K562 (cell line): ENCODE data around the gene MAL. TPM values are rescaled to one million over a fixed set of nuclear protein-coding genes. Genes with fewer than 3 reads are reported as not detected.
A peak's percentile ranks its signal among the peaks of the same experiment; 100 is the strongest.

ENCODE experiments used
- ATAC-seq: fragments of 200-7000 bp; cut with Tn5 transposase; 3 replicates; pipeline ENCODE4 v1.9.1; 2020; ENCODE audit warnings: moderate library complexity
- BruUV-seq: library from RNA; stranded (reverse); fragments of 400-500 nt; replicated peaks from 2 replicates; lab custom pipeline; 2021; lab: Mats Ljungman, UMichigan
- CTCF ChIA-PET: fragments of 300-600 bp; formaldehyde crosslinking; extraction: SDS; loops from one replicate; lab custom pipeline; 2021; ENCODE audit warnings: low intra/inter-chr PET ratio; lab: Yijun Ruan, JAX
- POLR2A ChIA-PET: fragments of 300-600, 350-650 bp; sonication (Branson Sonifier 250); formaldehyde crosslinking; extraction: SDS; loops from one replicate; lab custom pipeline; 2021; ENCODE audit warnings: antibody characterized with exemption, inconsistent platforms; lab: Yijun Ruan, JAX
- DNase-seq, 4 experiments: peaks; one replicate each; pipeline versions ENCODE4 v3.0.0 to v3.0.0-alpha.2; 2011 to 2018; ENCODE audit warnings: low spot score in 3 of 4, mixed read lengths in 3 of 4; ENCODE audit errors: extremely low read depth in 1 of 4
- FAIRE-seq: peaks from 2 replicates; lab custom pipeline; 2011; peaks lifted over from hg19 to GRCh38; lab: Jason Lieb, UNC
- H2AFZ ChIP-seq: 2 replicates; pipeline ENCODE4 v1.6.0; 2011; ENCODE audit warnings: low read depth, low read length, control low read depth, inconsistent platforms
- H3K27ac ChIP-seq: fragments of 200-600 bp; 3 replicates; pipeline ENCODE4 v1.8.0; 2011; ENCODE audit warnings: low read depth, mild to moderate bottlenecking, control low read depth, inconsistent platforms, low read length, moderate library complexity, mixed read lengths; ENCODE audit errors: extremely low read depth
- H3K27me3 ChIP-seq, 2 experiments: fragments of 300-600 bp in 1 of 2; 2 replicates in 1 of 2; 3 replicates in 1 of 2; pipeline versions ENCODE4 v1.6.0 to v1.8.0; 2011; ENCODE audit warnings: inconsistent platforms in 2 of 2, low read length in 2 of 2, mild to moderate bottlenecking in 1 of 2, mixed read lengths in 1 of 2, moderate library complexity in 1 of 2; ENCODE audit not compliant: control insufficient read depth in 2 of 2, insufficient read depth in 2 of 2
- H3K36me3 ChIP-seq: fragments of 300-600 bp; 3 replicates; pipeline ENCODE4 v1.8.0; 2011; ENCODE audit warnings: mild to moderate bottlenecking, low read length, inconsistent platforms; ENCODE audit not compliant: control insufficient read depth, insufficient read depth
- H3K4me1 ChIP-seq, 2 experiments: fragments of 200-600 bp in 1 of 2; replicated peaks in 1 of 2; 2 replicates in 1 of 2; 3 replicates in 1 of 2; pipeline versions ENCODE4 v1.5.1 to v1.8.0; 2011; ENCODE audit warnings: inconsistent platforms in 2 of 2, low read length in 2 of 2, mild to moderate bottlenecking in 1 of 2, mixed read lengths in 1 of 2, moderate library complexity in 1 of 2; ENCODE audit not compliant: control insufficient read depth in 2 of 2, insufficient read depth in 2 of 2
- H3K4me2 ChIP-seq: 2 replicates; pipeline ENCODE4 v1.6.1; 2011; ENCODE audit warnings: low read length, control low read depth, inconsistent platforms, mixed read lengths; ENCODE audit not compliant: insufficient read depth
- H3K4me3 ChIP-seq: fragments of 200-600 bp; sonication (generic), shearing (Covaris generic); 2 replicates; pipeline ENCODE4 v1.5.1; 2016; ENCODE audit warnings: control low read depth, inconsistent platforms
- H3K79me2 ChIP-seq: fragments of 200-600 bp; 3 replicates; pipeline ENCODE4 v1.8.0; 2011; ENCODE audit warnings: low read length, inconsistent platforms; ENCODE audit not compliant: control insufficient read depth, insufficient read depth
- H3K9ac ChIP-seq, 2 experiments: 2 replicates each; pipeline versions ENCODE4 v1.6.0 to v1.6.1; 2011; ENCODE audit warnings: low read depth in 2 of 2, low read length in 2 of 2, control low read depth in 1 of 2, inconsistent platforms in 1 of 2, mild to moderate bottlenecking in 1 of 2, mixed read lengths in 1 of 2; ENCODE audit not compliant: insufficient read depth in 1 of 2
- H3K9me1 ChIP-seq: one replicate; pipeline ENCODE4 v1.6.0; 2011; ENCODE audit warnings: inconsistent platforms, mild to moderate bottlenecking, low read length, moderate library complexity; ENCODE audit not compliant: control insufficient read depth, insufficient read depth
- H3K9me3 ChIP-seq: replicated peaks from 2 replicates; pipeline ENCODE4 v1.5.1; 2011; ENCODE audit warnings: low read depth, low read length, inconsistent platforms; ENCODE audit not compliant: control insufficient read depth, insufficient read depth
- H4K20me1 ChIP-seq: replicated peaks from 2 replicates; pipeline ENCODE4 v1.6.1; 2011; ENCODE audit warnings: low read length, inconsistent platforms, mixed read lengths; ENCODE audit not compliant: control insufficient read depth, insufficient read depth
- BRF1 ChIP-seq: IDR thresholded peaks from 3 replicates; pipeline ENCODE4 v1.6.1; 2011; ENCODE audit warnings: borderline replicate concordance, mild to moderate bottlenecking; ENCODE audit not compliant: insufficient read length; ENCODE audit errors: extremely low read depth
- CTBP1 ChIP-seq: fragments of 450-650 bp; IDR thresholded peaks from 2 replicates; pipeline ENCODE4 v1.6.1; 2016; ENCODE audit warnings: borderline replicate concordance
- EGR1 ChIP-seq: fragments of 450-650 bp; conservative IDR thresholded peaks from 2 replicates; pipeline ENCODE4 v1.6.1; 2017; ENCODE audit warnings: mild to moderate bottlenecking
- MTA1 ChIP-seq: fragments of 450-650 bp; IDR thresholded peaks from 2 replicates; pipeline ENCODE4 v1.6.1; 2017; ENCODE audit warnings: borderline replicate concordance
- NFE2L1 ChIP-seq: fragments of 450-650 bp; IDR thresholded peaks from 2 replicates; pipeline ENCODE4 v1.6.1; 2016; ENCODE audit warnings: missing genetic modification characterization, low read depth, mild to moderate bottlenecking, missing compliant biosample characterization, moderate library complexity, borderline replicate concordance
- RB1 ChIP-seq: fragments of 450-650 bp; IDR thresholded peaks from 2 replicates; pipeline ENCODE4 v1.6.1; 2017; ENCODE audit warnings: low read depth, mild to moderate bottlenecking
- SNRNP70 ChIP-seq: fragments of 200-400 bp; formaldehyde crosslinking; optimal IDR thresholded peaks from 2 replicates; pipeline ENCODE3; 2017; ENCODE audit warnings: low read depth, low read length
- TAF7 ChIP-seq: fragments of 450-650 bp; IDR thresholded peaks from 2 replicates; pipeline ENCODE4 v1.6.1; 2016; ENCODE audit warnings: missing genetic modification characterization, missing compliant biosample characterization
- ZKSCAN3 ChIP-seq: fragments of 250-450 bp; sonication (Bioruptor Pico); IDR thresholded peaks from 2 replicates; pipeline ENCODE4 v1.4.0; 2020
- ZNF23 ChIP-seq: fragments of 250-450 bp; sonication (Bioruptor Pico); IDR thresholded peaks from 2 replicates; pipeline ENCODE4 v1.4.0; 2020; ENCODE audit warnings: mild to moderate bottlenecking
- ZNF239 ChIP-seq: fragments of 250-450 bp; sonication (Bioruptor Pico); IDR thresholded peaks from 2 replicates; pipeline ENCODE4 v1.4.0; 2020; ENCODE audit warnings: mild to moderate bottlenecking
- WGBS: fragments of 100-300 bp; shearing (Covaris generic); methylation state at CpG from one replicate; pipeline ENCODE4 v1.1.6; 2016; ENCODE audit warnings: low coverage, mixed read lengths; ENCODE audit not compliant: insufficient coverage; ENCODE audit errors: missing lambda C conversion rate; 5-methylcytosine and 5-hydroxymethylcytosine counted together
- in situ Hi-C: fragments of 300-500 bp; cut with MboI; formaldehyde crosslinking; loops from 4 replicates; pipeline ENCODE4 v1.15.0; 2018; ENCODE audit warnings: inconsistent platforms, mixed read lengths
- intact Hi-C: fragments of 100-400 bp; cut with micrococcal nuclease; formaldehyde crosslinking; loops from 2 replicates; pipeline ENCODE4 v1.14.2; 2022
- polyA plus RNA-seq, 8 experiments: library from polyadenylated mRNA; depleted of rRNA in 4 of 8; stranded (reverse) in 5 of 8; unstranded in 3 of 8; fragments of >200 nt; fragmentation: Nextera tagmentation in 2 of 8; fragmentation: Illumina TruSeq in 1 of 8; extraction: Ambion mirVana in 2 of 8; extraction: Trizol in 1 of 8; gene quantifications; 2 replicates each; pipeline versions ENCODE4 v1.2.1 to v1.2.3, GENCODE V29; 2011 to 2014; ENCODE audit warnings: inconsistent platforms in 1 of 8, missing spikeins in 1 of 8
- total RNA-seq, 7 experiments: library from RNA; depleted of rRNA in 6 of 7; stranded (reverse); fragments of >200 nt in 6 of 7; fragmentation: Illumina TruSeq in 2 of 7; extraction: Trizol in 2 of 7; gene quantifications; 2 replicates each; pipeline versions ENCODE4 v1.2.1 to v1.2.3, GENCODE V29; 2011 to 2021; ENCODE audit warnings: low replicate concordance in 1 of 7
- TF ChIP-seq, protein P1 (sequence below), 2 experiments: fragments of 450-650 bp; formaldehyde crosslinking in 1 of 2; IDR thresholded peaks; 2 replicates each; pipeline versions ENCODE4 v1.4.0 to v1.6.1; 2014 to 2020; ENCODE audit warnings: mild to moderate bottlenecking in 2 of 2, borderline replicate concordance in 1 of 2, low read depth in 1 of 2

MAL gene
- total and polyA plus RNA-seq, 9 of the 15 experiments (the other 6 are each of a cell fraction or from before 2014, with no cell fraction given), result not detected

DNA sequence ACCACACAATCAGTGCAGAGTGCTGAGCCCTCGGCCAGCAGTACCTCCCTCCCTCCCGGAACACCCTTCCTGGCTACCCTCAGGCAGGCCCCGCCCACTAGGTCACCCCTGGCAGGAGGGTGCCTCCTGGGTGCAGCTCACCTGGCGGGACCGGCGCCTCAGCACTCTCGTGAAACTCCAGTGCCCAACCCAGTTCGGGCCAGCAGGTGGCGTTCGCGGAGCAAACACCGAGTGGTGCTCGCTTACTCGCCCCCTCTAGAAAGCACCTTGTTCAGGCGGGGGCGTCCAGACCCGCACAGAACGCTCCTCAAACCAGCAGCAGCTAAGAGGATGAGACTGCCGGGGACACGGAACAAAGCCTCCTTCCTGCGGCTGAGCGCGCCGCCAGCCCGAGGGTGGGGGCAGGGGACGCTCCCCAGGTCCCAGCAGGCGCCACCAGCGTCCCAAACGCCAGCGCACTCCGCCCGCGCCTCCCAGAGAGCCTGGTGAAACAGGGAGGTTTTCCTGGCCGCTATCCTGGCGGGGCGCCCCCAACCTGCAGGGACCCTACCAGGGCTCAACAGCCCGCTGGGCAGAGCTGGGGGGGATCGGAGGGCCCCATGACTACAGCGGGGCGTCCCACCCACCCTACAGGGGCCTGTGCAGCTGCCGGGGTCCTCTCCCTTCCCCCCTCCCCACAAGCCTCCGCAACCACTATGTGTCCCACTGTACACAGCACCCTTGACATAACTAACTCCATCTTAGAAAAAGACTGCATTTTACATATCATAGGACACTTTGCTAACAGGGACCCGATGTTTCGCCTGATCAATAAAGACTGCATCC is 51.4 kb downstream of the MAL start:
- ChIA-PET POLR2A (interaction anchor here (0.5 to 0.6 kb wide), 2 partner anchors 34 to 45 kb away, joined by 3 to 4 read pairs; partner anchors contain the start of gene MRPS5), CTCF (interaction anchor here (0.5 to 1.9 kb wide), 7 partner anchors 38 to 239 kb away, joined by 3 to 11 read pairs (median 3); partner anchors contain the start of gene ZNF892)
- DNase-seq (peak; percentile 70 to 75 (median 73)), FAIRE-seq (no peak), ATAC-seq (peak; percentile 95)
- Histone ChIP-seq H3K9me1 (no peaks in the 10 kb centered on the region), H4K20me1 (no peaks in the 10 kb centered on the region; the same call in 1 of the 2 replicates), H3K79me2 (no peaks in the 10 kb centered on the region), H3K9ac (peak overlapping the region in 1 of 2 experiments; percentile 61; a peak in 2 of 4 replicates), H3K4me1 (peaks cover 0 to 10% of the 10 kb centered on the region in 2 experiments; a peak in 3 of 5 replicates), H3K9me3 (no peaks in the 10 kb centered on the region), H2AFZ (peak overlapping the region; percentile 81), H3K36me3 (no peaks in the 10 kb centered on the region), H3K27ac (no peak overlapping the region), H3K4me2 (peak overlapping the region; percentile 70), H3K27me3 (peaks cover 9 to 60% of the 10 kb centered on the region in 2 experiments; a peak in 3 of 5 replicates), H3K4me3 (peak overlapping the region; percentile 40)
- WGBS, result 13% methylated on average over 36 of the region's 44 CpGs
- in situ Hi-C loops (no loop called here), intact Hi-C loops (loop anchor here (5.0 kb wide), 1 partner anchor 130 kb away; the partner anchor contains the start of gene ZNF892)
- no TSS peak for BruUV-seq
- TF ChIP-seq SNRNP70 (no peak), ZNF23 (CRISPR knock-in tag) (no peak), ZNF239 (CRISPR knock-in tag) (no peak), CTBP1 (peak; percentile 51), TAF7 (tag) (no peak), NFE2L1 (tag) (no peak), RB1 (peak; percentile 39; the same call in 1 of the 2 replicates), EGR1 (peak; percentile 67), ZKSCAN3 (CRISPR knock-in tag) (no peak), MTA1 (no peak), BRF1 (no peak)
- TF ChIP-seq, protein P1, sequence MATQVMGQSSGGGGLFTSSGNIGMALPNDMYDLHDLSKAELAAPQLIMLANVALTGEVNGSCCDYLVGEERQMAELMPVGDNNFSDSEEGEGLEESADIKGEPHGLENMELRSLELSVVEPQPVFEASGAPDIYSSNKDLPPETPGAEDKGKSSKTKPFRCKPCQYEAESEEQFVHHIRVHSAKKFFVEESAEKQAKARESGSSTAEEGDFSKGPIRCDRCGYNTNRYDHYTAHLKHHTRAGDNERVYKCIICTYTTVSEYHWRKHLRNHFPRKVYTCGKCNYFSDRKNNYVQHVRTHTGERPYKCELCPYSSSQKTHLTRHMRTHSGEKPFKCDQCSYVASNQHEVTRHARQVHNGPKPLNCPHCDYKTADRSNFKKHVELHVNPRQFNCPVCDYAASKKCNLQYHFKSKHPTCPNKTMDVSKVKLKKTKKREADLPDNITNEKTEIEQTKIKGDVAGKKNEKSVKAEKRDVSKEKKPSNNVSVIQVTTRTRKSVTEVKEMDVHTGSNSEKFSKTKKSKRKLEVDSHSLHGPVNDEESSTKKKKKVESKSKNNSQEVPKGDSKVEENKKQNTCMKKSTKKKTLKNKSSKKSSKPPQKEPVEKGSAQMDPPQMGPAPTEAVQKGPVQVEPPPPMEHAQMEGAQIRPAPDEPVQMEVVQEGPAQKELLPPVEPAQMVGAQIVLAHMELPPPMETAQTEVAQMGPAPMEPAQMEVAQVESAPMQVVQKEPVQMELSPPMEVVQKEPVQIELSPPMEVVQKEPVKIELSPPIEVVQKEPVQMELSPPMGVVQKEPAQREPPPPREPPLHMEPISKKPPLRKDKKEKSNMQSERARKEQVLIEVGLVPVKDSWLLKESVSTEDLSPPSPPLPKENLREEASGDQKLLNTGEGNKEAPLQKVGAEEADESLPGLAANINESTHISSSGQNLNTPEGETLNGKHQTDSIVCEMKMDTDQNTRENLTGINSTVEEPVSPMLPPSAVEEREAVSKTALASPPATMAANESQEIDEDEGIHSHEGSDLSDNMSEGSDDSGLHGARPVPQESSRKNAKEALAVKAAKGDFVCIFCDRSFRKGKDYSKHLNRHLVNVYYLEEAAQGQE (IDR thresholded peaks at IDR 0.05; ENCODE audit: borderline replicate concordance), result peak; percentile 52; the same call in 1 of the 2 replicates
- TF ChIP-seq, protein P1 (CRISPR knock-in tag; IDR thresholded peaks at IDR 0.05; ENCODE audit: low read depth), result no peak
